Measurements from ENCODE around the gene ANTXR1. TPM values are rescaled to one million over a fixed set of nuclear protein-coding genes. Genes with fewer than 3 reads are reported as not detected.

Gene ANTXR1
- total RNA-seq, 1 experiment from 2014 or later: 181 TPM

DNA sequence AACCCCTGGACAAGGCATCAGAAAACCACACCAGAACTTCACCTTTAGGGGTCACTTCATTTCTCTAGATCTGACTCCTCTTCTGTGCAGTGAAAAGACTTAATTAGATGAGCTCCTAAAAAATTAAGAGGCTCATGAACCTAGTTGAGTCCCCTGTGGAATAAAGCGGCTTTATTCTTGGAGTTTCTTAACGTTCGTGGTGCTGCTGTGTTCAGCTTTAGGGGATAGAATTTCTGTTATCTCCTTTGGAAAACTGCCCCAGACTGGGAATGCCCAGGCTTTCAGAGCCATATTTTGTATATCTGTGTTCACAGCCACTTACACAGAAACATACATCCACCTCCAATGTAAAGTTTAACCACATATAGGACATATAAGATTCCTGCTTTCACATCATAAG lies 165.8 kb downstream of the ANTXR1 start:
- Histone ChIP-seq H3K9me3 (ENCODE audit: low read depth, low read length, poor library complexity, severe bottlenecking) (no peaks in the 10 kb centered on the region), H3K4me1 (ENCODE audit: insufficient read depth, low read length, poor library complexity, severe bottlenecking) (peaks cover 10% of the 10 kb centered on the region), H3K36me3 (ENCODE audit: insufficient read depth, low read length, poor library complexity, severe bottlenecking) (peaks cover 30% of the 10 kb centered on the region), H3K4me3 (ENCODE audit: low read depth, low read length, poor library complexity, severe bottlenecking) (no peak overlapping the region), H3K27ac (ENCODE audit: low read depth, low read length, poor library complexity, severe bottlenecking) (no peak overlapping the region), H3K27me3 (replicated peaks; ENCODE audit: insufficient read depth, low read depth, low read length, poor library complexity) (no peaks in the 10 kb centered on the region)
- DNase-seq (ENCODE audit: low spot score): no peak
- TF ChIP-seq, protein P1, sequence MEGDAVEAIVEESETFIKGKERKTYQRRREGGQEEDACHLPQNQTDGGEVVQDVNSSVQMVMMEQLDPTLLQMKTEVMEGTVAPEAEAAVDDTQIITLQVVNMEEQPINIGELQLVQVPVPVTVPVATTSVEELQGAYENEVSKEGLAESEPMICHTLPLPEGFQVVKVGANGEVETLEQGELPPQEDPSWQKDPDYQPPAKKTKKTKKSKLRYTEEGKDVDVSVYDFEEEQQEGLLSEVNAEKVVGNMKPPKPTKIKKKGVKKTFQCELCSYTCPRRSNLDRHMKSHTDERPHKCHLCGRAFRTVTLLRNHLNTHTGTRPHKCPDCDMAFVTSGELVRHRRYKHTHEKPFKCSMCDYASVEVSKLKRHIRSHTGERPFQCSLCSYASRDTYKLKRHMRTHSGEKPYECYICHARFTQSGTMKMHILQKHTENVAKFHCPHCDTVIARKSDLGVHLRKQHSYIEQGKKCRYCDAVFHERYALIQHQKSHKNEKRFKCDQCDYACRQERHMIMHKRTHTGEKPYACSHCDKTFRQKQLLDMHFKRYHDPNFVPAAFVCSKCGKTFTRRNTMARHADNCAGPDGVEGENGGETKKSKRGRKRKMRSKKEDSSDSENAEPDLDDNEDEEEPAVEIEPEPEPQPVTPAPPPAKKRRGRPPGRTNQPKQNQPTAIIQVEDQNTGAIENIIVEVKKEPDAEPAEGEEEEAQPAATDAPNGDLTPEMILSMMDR (conservative IDR thresholded peaks at IDR 0.05; ENCODE audit: low read depth, low read length): no peak
- TF ChIP-seq EZH2 (IDR thresholded peaks at IDR 0.05; ENCODE audit: borderline replicate concordance, low read depth, low read length, poor library complexity, severe bottlenecking): no peak
- ChIA-PET POLR2A (ENCODE audit: low non-redundant PET) (no interaction called here), CTCF (no interaction called here)
- intact Hi-C loops (cut with micrococcal nuclease; ENCODE audit: unreplicated experiment): no loop called here
- BruUV-seq (replicated peaks): no TSS peak

DNA sequence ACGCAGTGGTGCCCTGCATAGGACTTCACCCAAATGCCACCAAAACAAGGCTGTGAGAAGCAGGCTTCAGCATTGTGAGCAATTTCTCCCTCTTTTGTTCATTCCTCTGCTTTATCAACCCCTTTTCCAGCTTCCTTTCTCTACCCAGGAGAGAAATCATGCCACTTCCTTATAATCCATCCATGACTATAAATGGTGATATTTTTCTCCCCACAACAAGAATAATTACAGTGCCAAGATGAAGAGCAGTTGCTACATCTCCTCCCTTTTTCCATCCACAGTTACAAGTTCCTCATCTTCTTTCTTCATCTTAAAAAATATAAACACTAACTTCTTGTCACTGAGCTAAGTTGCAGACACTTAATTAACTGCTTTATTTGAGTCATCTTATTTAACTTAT lies 167.2 kb downstream of the ANTXR1 start:
- H3K27ac ChIP-seq (ENCODE audit: low read depth, low read length, poor library complexity, severe bottlenecking): no peak overlapping the region
- H3K36me3 ChIP-seq (ENCODE audit: insufficient read depth, low read length, poor library complexity, severe bottlenecking): peaks cover 45% of the 10 kb centered on the region
- BruUV-seq (replicated peaks): no TSS peak
- no peaks in the 10 kb centered on the region for H3K9me3 ChIP-seq (ENCODE audit: low read depth, low read length, poor library complexity, severe bottlenecking)
- no peaks in the 10 kb centered on the region for H3K27me3 ChIP-seq (replicated peaks; ENCODE audit: insufficient read depth, low read depth, low read length, poor library complexity)
- peaks cover 10% of the 10 kb centered on the region for H3K4me1 ChIP-seq (ENCODE audit: insufficient read depth, low read length, poor library complexity, severe bottlenecking)
- no peak overlapping the region for H3K4me3 ChIP-seq (ENCODE audit: low read depth, low read length, poor library complexity, severe bottlenecking)
- no peak for TF ChIP-seq EZH2 (IDR thresholded peaks at IDR 0.05; ENCODE audit: borderline replicate concordance, low read depth, low read length, poor library complexity, severe bottlenecking)
- TF ChIP-seq, protein P1 (conservative IDR thresholded peaks at IDR 0.05; ENCODE audit: low read depth, low read length): no peak
- POLR2A ChIA-PET (ENCODE audit: low non-redundant PET): no interaction called here
- intact Hi-C loops (cut with micrococcal nuclease; ENCODE audit: unreplicated experiment): no loop called here
- no peak for DNase-seq (ENCODE audit: low spot score)
- CTCF ChIA-PET: no interaction called here

- ChIA-PET CTCF (no interaction called here), POLR2A (ENCODE audit: low non-redundant PET) (no interaction called here)
- TF ChIP-seq EZH2 (IDR thresholded peaks at IDR 0.05; ENCODE audit: borderline replicate concordance, low read depth, low read length, poor library complexity, severe bottlenecking): no peak
- TF ChIP-seq, protein P1 (conservative IDR thresholded peaks at IDR 0.05; ENCODE audit: low read depth, low read length): no peak
- H3K4me1 ChIP-seq (ENCODE audit: insufficient read depth, low read length, poor library complexity, severe bottlenecking): peaks cover 10% of the 10 kb centered on the region
- H3K36me3 ChIP-seq (ENCODE audit: insufficient read depth, low read length, poor library complexity, severe bottlenecking): peaks cover 45% of the 10 kb centered on the region
- intact Hi-C loops (cut with micrococcal nuclease; ENCODE audit: unreplicated experiment): no loop called here
- DNase-seq (ENCODE audit: low spot score): no peak
- no peaks in the 10 kb centered on the region for H3K9me3 ChIP-seq (ENCODE audit: low read depth, low read length, poor library complexity, severe bottlenecking)
- H3K4me3 ChIP-seq (ENCODE audit: low read depth, low read length, poor library complexity, severe bottlenecking): no peak overlapping the region
- H3K27me3 ChIP-seq (replicated peaks; ENCODE audit: insufficient read depth, low read depth, low read length, poor library complexity): no peaks in the 10 kb centered on the region
- BruUV-seq (replicated peaks): no TSS peak
- no peak overlapping the region for H3K27ac ChIP-seq (ENCODE audit: low read depth, low read length, poor library complexity, severe bottlenecking)
Observed at GRCh38 chr2:69180974-69181373, 168.0 kb downstream of the ANTXR1 start.

All from A673 (cell line).